GM18520 (cell line): ENCODE data around the gene INHBA.

Source experiments
- ATAC-seq: cut with Tn5 transposase; IDR thresholded peaks from one replicate; pipeline ENCODE4 v1.9.1; 2021; ENCODE audit not compliant: unreplicated experiment

INHBA gene

GRCh38 chr7:41702635-41703371, at the start of gene INHBA:
TSS of gene INHBA (minus strand) at chr7:41703090. CDS start at chr7:41700374, 2,716 bp downstream.
- no peak for ATAC-seq

GRCh38 chr7:41752615-41753014, 49.7 kb upstream of the INHBA start:
- ATAC-seq, result no peak

- no peak for ATAC-seq
Observed at GRCh38 chr7:41750661-41751540, 48.0 kb upstream of the INHBA start.

DNA sequence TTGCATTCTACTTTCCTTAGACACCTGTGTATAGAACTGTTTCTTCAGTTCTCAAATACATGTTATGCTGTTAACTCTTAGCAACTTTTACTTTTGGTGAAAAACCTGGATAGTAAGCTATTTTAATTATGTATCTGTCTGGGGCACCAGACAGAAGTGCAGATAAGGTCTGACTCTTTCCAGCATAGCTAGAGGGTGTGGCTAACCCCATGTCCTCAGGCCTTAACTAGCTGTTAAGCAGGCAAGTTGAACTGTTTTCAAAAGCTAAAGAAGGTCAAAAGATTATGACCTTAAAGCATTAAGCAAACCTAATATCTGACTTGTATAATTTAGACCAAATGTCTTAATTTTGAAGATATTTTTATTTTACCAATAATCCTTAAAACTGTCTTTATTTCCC, 45.1 kb upstream of the INHBA start:
- no peak for ATAC-seq

GRCh38 chr7:41745451-41745850, 42.6 kb upstream of the INHBA start:
- no peak for ATAC-seq

DNA sequence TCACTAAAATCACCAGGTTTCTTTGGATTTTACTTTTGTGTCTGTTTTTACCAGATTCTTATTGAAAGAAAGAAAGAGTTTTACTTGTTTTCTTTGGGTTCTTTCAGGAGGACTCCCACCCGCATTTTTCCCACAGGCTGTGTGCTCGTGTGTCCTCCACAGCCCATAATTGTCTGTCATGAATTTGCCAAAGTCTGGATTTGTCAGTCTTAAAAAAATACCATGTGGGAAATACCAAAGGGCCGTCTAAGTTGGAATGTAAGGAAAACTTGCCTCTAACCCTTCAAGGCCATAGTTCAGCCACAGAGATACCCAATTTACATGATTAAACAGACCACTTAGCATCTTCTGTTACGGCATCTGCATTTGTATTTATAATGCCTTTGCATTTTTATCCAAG, 41.3 kb upstream of the INHBA start:
- no peak for ATAC-seq

- ATAC-seq, result no peak
Observed at GRCh38 chr7:41742401-41743020, 39.6 kb upstream of the INHBA start.

DNA sequence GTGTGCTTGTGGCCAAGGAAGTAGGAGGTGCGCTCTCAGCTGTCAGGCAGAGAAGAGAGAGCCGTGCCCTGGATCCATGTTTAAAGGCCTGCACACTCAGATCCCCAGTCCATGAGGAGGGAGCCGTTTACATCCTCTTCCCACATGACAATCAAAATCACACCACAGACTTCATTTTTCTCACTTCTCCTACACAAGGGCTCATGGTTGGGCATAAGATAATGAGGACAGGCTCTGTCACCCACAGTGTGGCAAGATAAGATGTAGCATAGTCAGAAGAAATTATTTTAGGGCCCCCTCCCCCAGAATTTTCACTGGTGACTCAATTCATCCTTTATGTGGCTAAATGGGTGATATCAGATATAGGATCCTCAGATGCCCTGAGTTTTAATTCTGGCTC, 35.9 kb upstream of the INHBA start:
- no peak for ATAC-seq

DNA sequence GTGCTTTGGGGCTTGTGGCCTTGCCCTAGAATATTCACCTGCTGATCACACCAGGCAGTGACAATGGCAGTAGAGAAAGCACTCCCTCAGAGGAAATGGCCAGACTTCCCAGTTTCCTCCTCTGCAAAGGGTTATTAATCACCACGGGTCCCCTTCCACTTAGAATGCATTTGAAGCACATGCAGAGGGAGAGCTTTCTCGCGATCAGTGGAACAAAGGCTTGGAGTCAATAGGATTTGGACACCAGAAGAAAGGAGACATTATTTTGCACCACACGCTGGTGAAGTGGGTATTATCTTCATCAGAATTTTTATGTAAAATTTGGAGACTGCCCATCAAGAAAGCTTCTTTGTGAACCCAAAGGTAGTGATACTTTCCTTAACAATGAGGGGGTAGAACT, 35.4 kb upstream of the INHBA start:
- ATAC-seq, result no peak

DNA sequence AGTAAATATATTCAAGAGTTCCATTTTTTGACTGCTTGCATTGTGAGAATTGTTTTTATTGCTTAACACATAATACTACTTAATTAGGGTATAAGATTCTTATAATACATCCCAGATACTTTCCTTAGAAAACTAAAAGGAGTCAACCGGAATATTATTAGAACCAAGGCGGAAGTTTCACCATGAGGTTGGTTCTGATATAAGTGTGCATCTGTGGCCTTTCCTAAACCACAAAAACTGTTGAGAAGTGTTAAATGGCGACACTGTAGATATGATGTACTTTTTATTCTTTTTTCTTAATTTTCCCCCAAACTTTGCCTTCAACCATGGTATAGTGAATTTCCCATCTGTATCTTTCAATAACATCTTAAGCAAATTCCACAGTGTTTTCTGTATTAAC, 32.3 kb upstream of the INHBA start:
- no peak for ATAC-seq

GRCh38 chr7:41732843-41733306, 30.0 kb upstream of the INHBA start:
- ATAC-seq, result no peak

DNA sequence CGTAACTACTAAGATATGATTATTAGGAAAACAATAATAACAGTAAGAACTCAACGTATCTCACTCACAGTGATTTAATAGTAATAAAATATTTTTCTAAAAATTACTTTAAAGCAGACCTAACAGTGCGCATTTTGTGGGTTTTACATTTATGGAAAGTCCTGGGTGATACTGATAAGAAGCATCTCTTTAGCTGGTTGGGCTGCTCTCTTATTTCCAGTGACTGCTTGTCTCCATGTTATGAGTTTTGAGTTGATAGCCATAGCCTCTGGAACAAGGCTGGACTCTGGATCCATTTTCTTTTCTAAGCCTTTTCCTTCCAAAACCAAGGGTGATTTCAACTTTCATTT, 29.5 kb upstream of the INHBA start:
- ATAC-seq, result no peak

- ATAC-seq, result peak; percentile 87
Observed at GRCh38 chr7:41731493-41732435, 28.9 kb upstream of the INHBA start.

DNA sequence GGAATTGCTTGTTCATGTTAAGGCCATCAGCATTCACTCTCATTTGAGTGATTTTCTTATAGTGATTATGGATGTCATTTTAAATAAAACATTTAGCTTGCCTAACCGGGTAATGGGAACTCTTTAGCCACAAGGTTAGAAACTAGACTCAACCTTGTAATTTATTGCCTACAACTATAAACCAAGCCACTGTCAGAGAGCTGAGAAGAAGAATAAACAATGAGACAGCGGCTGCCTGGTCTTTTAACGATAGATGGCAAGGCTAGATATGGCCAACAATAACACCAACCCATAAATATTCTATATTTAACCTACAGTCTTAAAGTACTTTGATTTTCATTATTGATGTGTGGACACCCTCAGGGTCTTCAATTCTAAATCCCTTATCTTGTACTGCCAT, 27.8 kb upstream of the INHBA start:
- no peak for ATAC-seq

GRCh38 chr7:41730161-41730560, 27.3 kb upstream of the INHBA start:
- ATAC-seq, result no peak

DNA sequence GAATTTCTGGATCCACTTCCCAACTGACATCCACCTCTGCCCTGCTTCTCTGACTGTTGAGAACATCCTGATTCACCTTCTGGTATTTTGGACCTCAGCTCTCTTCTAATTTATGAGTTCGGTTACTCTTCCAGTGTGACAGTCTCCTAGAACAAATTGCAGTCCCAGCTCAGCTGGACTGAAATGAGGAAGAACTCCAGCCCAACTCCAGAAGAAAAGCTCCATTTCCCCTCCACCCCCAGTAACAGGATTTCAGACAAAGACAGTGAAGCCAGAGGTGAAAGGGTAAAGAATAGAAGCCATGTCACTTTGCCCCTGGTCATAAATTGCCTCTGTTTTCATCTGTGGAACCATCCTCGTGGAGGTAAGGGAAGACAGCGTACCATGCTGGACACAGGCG, 26.2 kb upstream of the INHBA start:
- ATAC-seq, result no peak

DNA sequence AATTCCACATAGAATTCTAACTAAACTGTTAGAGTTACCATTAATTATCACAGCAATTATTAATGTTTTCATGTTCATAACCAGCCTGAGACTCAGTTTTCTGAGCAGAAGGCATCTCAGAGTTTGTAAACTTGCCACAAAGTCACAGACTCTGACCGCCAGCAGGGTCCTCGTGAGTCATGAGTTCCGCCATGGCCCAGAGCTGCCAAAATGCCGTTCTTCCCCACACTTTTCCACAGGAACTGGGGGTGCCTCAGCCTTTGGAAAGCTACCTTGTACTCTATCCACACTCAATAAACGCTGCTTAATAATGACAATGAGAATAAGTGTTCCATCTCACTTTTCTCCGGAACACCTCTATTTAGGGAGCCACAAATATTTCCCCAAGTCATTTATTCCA, 22.1 kb upstream of the INHBA start:
- ATAC-seq, result no peak

DNA sequence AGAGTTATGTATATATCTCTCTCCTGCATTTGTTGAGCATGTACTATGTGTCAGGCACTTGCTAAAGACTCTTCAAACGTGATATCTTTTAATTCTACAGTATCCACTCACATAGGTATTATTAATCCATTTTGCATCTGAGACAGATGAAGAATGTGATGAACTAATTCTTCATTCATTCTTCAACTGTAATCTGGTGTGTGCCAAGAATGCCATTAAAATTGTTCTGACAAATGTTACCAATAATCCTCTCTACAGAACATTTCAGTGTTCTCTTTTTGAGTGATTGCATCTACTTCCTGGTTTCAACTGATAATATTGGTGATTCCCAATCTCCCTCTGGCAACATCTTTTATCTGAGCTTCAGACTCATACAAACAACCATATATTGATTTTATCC, 18.0 kb upstream of the INHBA start:
- no peak for ATAC-seq

DNA sequence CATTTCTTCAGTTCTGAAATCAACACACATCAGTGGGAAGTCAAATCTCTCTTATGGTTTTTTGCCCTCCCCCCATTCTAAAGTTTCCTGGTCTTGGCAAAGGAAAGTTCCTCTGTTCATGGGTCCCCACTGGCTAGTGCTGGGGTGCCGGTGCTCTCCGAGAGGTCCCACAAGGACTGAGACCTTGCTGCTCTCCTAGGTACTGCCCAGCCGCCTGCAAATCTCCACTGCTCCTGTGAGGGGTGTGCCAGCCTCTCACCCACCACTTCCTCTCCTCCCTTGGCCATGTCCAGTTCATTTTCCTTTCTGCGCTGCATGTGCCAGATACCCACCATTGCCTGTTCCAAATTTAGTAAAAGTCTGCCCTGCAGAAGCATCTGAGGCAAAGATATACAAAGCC, 17.2 kb upstream of the INHBA start:
- ATAC-seq, result no peak

GRCh38 chr7:41716691-41717090, 13.8 kb upstream of the INHBA start:
- no peak for ATAC-seq

DNA sequence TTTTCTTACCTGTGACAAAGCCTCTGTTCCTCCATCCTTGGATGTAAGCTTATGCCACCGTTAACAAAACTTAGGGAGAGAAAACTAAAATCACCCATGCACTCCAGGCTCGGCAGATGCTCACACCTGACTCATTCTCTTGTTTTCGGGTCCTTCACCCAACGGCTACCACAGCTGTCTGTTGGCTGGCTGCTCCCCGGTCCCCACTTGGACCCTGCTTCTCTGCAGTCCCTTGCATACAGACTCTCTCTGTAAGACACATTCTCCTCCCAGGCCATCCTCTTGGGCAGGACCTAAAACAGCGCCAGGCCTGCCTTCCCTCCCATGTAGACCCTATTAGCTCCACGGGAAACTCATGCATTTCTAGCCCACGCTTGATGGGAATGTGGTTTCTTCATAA, 12.1 kb upstream of the INHBA start:
- no peak for ATAC-seq
